Measurements from ENCODE around the gene CCNH. TPM values are rescaled to one million over a fixed set of nuclear protein-coding genes. Genes with fewer than 3 reads are reported as not detected.

Gene CCNH
- total RNA-seq, 1 experiment from 2014 or later, result 44.0 TPM

DNA sequence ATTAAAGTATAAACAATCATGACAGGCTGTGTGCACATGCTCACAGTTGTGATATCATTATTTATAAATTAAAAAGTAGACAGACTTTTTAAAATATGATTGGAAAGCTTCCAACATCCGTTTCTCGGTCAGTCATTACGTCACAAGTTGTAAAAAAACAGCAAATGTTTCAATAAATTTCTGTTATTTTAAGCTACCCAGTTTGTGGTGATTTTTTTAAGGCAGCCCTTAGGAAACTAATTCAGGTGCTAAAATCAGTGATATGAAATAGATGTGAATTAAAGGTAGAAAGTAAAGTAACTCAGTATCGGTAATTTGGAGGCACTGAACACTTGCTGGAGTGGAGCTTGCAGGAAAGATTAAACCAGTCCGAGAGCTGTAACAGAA, 1.2 kb downstream of the CCNH start:
- Histone ChIP-seq H3K27me3 (ENCODE audit: control insufficient read depth, insufficient read depth, low read length) (no peaks in the 10 kb centered on the region), H3K4me3 (ENCODE audit: low read depth in 2 of 2, low read length in 2 of 2) (peak overlapping the region; percentile 82 to 94), H3K4me1 (ENCODE audit: control insufficient read depth, insufficient read depth, low read length) (peaks cover 12% of the 10 kb centered on the region; the same call in 1 of the 2 replicates), H3K27ac (ENCODE audit: low read length) (peak overlapping the region; percentile 97), H3K36me3 (ENCODE audit: control insufficient read depth, insufficient read depth, low read length) (peaks cover 42% of the 10 kb centered on the region), H3K9me3 (ENCODE audit: control insufficient read depth, insufficient read depth, low read depth, low read length) (no peaks in the 10 kb centered on the region)
- ATAC-seq (no peak), DNase-seq (ENCODE audit: low read depth, low spot score) (no peak)
- CTCF ChIA-PET, result no interaction called here
- POLR2A ChIA-PET, result interaction anchor here (1.0 kb wide), 1 partner anchor 12 kb away, joined by 3 read pairs; no protein-coding TSS in a partner anchor
- no peak for TF ChIP-seq CTCF (IDR thresholded peaks at IDR 0.05)
- TF ChIP-seq SIN3A (IDR thresholded peaks at IDR 0.05; ENCODE audit: borderline replicate concordance, insufficient read depth, low read depth, low read length), result no peak
- TF ChIP-seq, protein P1, sequence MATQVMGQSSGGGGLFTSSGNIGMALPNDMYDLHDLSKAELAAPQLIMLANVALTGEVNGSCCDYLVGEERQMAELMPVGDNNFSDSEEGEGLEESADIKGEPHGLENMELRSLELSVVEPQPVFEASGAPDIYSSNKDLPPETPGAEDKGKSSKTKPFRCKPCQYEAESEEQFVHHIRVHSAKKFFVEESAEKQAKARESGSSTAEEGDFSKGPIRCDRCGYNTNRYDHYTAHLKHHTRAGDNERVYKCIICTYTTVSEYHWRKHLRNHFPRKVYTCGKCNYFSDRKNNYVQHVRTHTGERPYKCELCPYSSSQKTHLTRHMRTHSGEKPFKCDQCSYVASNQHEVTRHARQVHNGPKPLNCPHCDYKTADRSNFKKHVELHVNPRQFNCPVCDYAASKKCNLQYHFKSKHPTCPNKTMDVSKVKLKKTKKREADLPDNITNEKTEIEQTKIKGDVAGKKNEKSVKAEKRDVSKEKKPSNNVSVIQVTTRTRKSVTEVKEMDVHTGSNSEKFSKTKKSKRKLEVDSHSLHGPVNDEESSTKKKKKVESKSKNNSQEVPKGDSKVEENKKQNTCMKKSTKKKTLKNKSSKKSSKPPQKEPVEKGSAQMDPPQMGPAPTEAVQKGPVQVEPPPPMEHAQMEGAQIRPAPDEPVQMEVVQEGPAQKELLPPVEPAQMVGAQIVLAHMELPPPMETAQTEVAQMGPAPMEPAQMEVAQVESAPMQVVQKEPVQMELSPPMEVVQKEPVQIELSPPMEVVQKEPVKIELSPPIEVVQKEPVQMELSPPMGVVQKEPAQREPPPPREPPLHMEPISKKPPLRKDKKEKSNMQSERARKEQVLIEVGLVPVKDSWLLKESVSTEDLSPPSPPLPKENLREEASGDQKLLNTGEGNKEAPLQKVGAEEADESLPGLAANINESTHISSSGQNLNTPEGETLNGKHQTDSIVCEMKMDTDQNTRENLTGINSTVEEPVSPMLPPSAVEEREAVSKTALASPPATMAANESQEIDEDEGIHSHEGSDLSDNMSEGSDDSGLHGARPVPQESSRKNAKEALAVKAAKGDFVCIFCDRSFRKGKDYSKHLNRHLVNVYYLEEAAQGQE (IDR thresholded peaks at IDR 0.05; ENCODE audit: insufficient read depth in 1 of 2, low read depth in 2 of 2, low read length in 1 of 2), result no peak
- TF ChIP-seq TCF7L2 (IDR thresholded peaks at IDR 0.05; ENCODE audit: low read depth, low read length), result no peak
- no peak for TF ChIP-seq POLR2AphosphoS5 (IDR thresholded peaks at IDR 0.05; ENCODE audit: low read depth, low read length)
- intact Hi-C loops (cut with micrococcal nuclease; ENCODE audit: unreplicated experiment) (no loop called here), in situ Hi-C loops (cut with HindIII; ENCODE audit: low pct_unique_long_range_greater_than_20kb, low sequenced_read_pairs) (no loop called here)
- BruUV-seq (replicated peaks), result no TSS peak

GRCh38 chr5:87410931-87411330, 1.8 kb downstream of the CCNH start:
- CTCF ChIA-PET, result no interaction called here

More at GRCh38 chr5:87410931-87411330, 1.8 kb downstream of the CCNH start:
- Histone ChIP-seq H3K27ac (ENCODE audit: low read length) (peak overlapping the region; percentile 97), H3K9me3 (ENCODE audit: control insufficient read depth, insufficient read depth, low read depth, low read length) (no peaks in the 10 kb centered on the region), H3K4me3 (ENCODE audit: low read depth in 2 of 2, low read length in 2 of 2) (peak overlapping the region; percentile 82 to 94; a peak in 3 of 4 replicates), H3K27me3 (ENCODE audit: control insufficient read depth, insufficient read depth, low read length) (no peaks in the 10 kb centered on the region), H3K4me1 (ENCODE audit: control insufficient read depth, insufficient read depth, low read length) (peaks cover 12% of the 10 kb centered on the region; the same call in 1 of the 2 replicates), H3K36me3 (ENCODE audit: control insufficient read depth, insufficient read depth, low read length) (peaks cover 42% of the 10 kb centered on the region)
- POLR2A ChIA-PET, result interaction anchor here (1.0 kb wide), 1 partner anchor 11 kb away, joined by 3 read pairs; no protein-coding TSS in a partner anchor
- ATAC-seq (no peak), DNase-seq (ENCODE audit: low read depth, low spot score) (no peak)
- in situ Hi-C loops (cut with HindIII; ENCODE audit: low pct_unique_long_range_greater_than_20kb, low sequenced_read_pairs) (no loop called here), intact Hi-C loops (cut with micrococcal nuclease; ENCODE audit: unreplicated experiment) (no loop called here)
- TF ChIP-seq SIN3A (IDR thresholded peaks at IDR 0.05; ENCODE audit: borderline replicate concordance, insufficient read depth, low read depth, low read length) (no peak), TCF7L2 (IDR thresholded peaks at IDR 0.05; ENCODE audit: low read depth, low read length) (no peak), POLR2AphosphoS5 (IDR thresholded peaks at IDR 0.05; ENCODE audit: low read depth, low read length) (no peak), CTCF (IDR thresholded peaks at IDR 0.05) (no peak)
- TF ChIP-seq, protein P1 (IDR thresholded peaks at IDR 0.05; ENCODE audit: insufficient read depth in 1 of 2, low read depth in 2 of 2, low read length in 1 of 2), result no peak
- no TSS peak for BruUV-seq (replicated peaks)

Data from Panc1 (cell line).